GM23248 (cell line): ENCODE results near the gene FAM161A. TPM values are rescaled to one million over a fixed set of nuclear protein-coding genes. Genes with fewer than 3 reads are reported as not detected.
A peak's percentile ranks its signal among the peaks of the same experiment; 100 is the strongest.

Experiments
- DNase-seq: peaks from one replicate; pipeline ENCODE4 v3.0.0-alpha.2; 2015
- H2AFZ ChIP-seq: fragments of 200-600 bp; sonication (generic); 2 replicates; pipeline ENCODE4 v1.6.1; 2016; ENCODE audit warnings: antibody characterized with exemption
- H3F3A ChIP-seq: fragments of 200-600 bp; sonication (generic); 2 replicates; pipeline ENCODE4 v1.6.1; 2016; ENCODE audit warnings: mild to moderate bottlenecking, antibody characterized with exemption, mixed run types; ENCODE audit not compliant: insufficient read depth
- H3K27ac ChIP-seq: fragments of 200-600 bp; sonication (generic); 2 replicates; pipeline ENCODE4 v1.5.1; 2016; ENCODE audit warnings: mild to moderate bottlenecking
- H3K27me3 ChIP-seq: fragments of 200-600 bp; sonication (generic); replicated peaks from 2 replicates; pipeline ENCODE4 v1.6.1; 2016; ENCODE audit warnings: mild to moderate bottlenecking; ENCODE audit not compliant: insufficient read depth
- H3K36me3 ChIP-seq: fragments of 200-600 bp; sonication (generic); 2 replicates; pipeline ENCODE4 v1.6.1; 2016; ENCODE audit warnings: low read depth, mild to moderate bottlenecking
- H3K4me1 ChIP-seq: fragments of 200-600 bp; sonication (generic); 2 replicates; pipeline ENCODE4 v1.6.1; 2016; ENCODE audit warnings: mild to moderate bottlenecking; ENCODE audit not compliant: insufficient read depth
- H3K4me2 ChIP-seq: fragments of 200-600 bp; sonication (generic); one replicate; pipeline ENCODE4 v1.6.1; 2016; ENCODE audit warnings: mild to moderate bottlenecking; ENCODE audit not compliant: unreplicated experiment
- H3K4me3 ChIP-seq: fragments of 200-600 bp; sonication (generic); 2 replicates; pipeline ENCODE4 v1.5.1; 2016; ENCODE audit warnings: mild to moderate bottlenecking
- H3K79me2 ChIP-seq: fragments of 200-600 bp; sonication (generic); 2 replicates; pipeline ENCODE4 v1.6.1; 2016; ENCODE audit warnings: mild to moderate bottlenecking; ENCODE audit not compliant: insufficient read depth
- H3K9ac ChIP-seq: fragments of 200-600 bp; sonication (generic); 2 replicates; pipeline ENCODE4 v1.6.1; 2016; ENCODE audit warnings: mild to moderate bottlenecking
- H3K9me2 ChIP-seq: fragments of 200-600 bp; sonication (generic); 2 replicates; pipeline ENCODE4 v1.6.1; 2016; ENCODE audit warnings: mixed run types, mild to moderate bottlenecking, moderate library complexity; ENCODE audit not compliant: insufficient read depth
- H3K9me3 ChIP-seq: fragments of 200-600 bp; sonication (generic); one replicate; pipeline ENCODE4 v1.6.1; 2017; ENCODE audit warnings: low read depth
- H4K20me1 ChIP-seq: fragments of 200-600 bp; sonication (generic); 2 replicates; pipeline ENCODE4 v1.6.0; 2016; ENCODE audit not compliant: insufficient read depth
- EZH2 ChIP-seq: fragments of 200-600 bp; sonication (generic); IDR thresholded peaks from 2 replicates; pipeline ENCODE4 v1.6.1; 2018; ENCODE audit warnings: antibody characterized with exemption, mild to moderate bottlenecking; ENCODE audit not compliant: insufficient read depth, poor library complexity, severe bottlenecking
- EZH2phosphoT487 ChIP-seq: fragments of 200-600 bp; sonication (generic); IDR thresholded peaks from 2 replicates; pipeline ENCODE4 v1.6.1; 2018; ENCODE audit warnings: antibody characterized with exemption, moderate library complexity, mild to moderate bottlenecking, low read depth; ENCODE audit not compliant: insufficient read depth
- WGBS, 2 experiments: methylation state at CpG; one replicate each; pipeline ENCODE4 v1.1.6; 2015 to 2017; ENCODE audit warnings: low lambda C conversion rate in 2 of 2, low coverage in 1 of 2; ENCODE audit errors: missing lambda C conversion rate in 2 of 2; 5-methylcytosine and 5-hydroxymethylcytosine counted together
- in situ Hi-C: fragments of 300-500 bp; cut with MboI; formaldehyde crosslinking; loops from 2 replicates; pipeline ENCODE4 v1.15.0; 2020
- polyA plus RNA-seq: library from polyadenylated mRNA; unstranded; fragments of >200 nt; fragmentation: Nextera tagmentation; extraction: Ambion mirVana; gene quantifications from 2 replicates; pipeline ENCODE4 v1.2.1, GENCODE V29; 2016
- total RNA-seq: library from RNA; depleted of rRNA; stranded (reverse); fragments of >200 nt; shearing (Covaris generic); gene quantifications from 2 replicates; pipeline ENCODE4 v1.2.3, GENCODE V29; 2014; rRNA removed

The FAM161A gene, protein sequence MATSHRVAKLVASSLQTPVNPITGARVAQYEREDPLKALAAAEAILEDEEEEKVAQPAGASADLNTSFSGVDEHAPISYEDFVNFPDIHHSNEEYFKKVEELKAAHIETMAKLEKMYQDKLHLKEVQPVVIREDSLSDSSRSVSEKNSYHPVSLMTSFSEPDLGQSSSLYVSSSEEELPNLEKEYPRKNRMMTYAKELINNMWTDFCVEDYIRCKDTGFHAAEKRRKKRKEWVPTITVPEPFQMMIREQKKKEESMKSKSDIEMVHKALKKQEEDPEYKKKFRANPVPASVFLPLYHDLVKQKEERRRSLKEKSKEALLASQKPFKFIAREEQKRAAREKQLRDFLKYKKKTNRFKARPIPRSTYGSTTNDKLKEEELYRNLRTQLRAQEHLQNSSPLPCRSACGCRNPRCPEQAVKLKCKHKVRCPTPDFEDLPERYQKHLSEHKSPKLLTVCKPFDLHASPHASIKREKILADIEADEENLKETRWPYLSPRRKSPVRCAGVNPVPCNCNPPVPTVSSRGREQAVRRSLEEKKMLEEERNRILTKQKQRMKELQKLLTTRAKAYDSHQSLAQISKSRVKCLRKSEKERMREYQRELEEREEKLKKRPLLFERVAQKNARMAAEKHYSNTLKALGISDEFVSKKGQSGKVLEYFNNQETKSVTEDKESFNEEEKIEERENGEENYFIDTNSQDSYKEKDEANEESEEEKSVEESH
- total RNA-seq (0.25 and 0.76 TPM in 2 replicates), polyA plus RNA-seq (1.4 and 1.8 TPM in 2 replicates)

DNA sequence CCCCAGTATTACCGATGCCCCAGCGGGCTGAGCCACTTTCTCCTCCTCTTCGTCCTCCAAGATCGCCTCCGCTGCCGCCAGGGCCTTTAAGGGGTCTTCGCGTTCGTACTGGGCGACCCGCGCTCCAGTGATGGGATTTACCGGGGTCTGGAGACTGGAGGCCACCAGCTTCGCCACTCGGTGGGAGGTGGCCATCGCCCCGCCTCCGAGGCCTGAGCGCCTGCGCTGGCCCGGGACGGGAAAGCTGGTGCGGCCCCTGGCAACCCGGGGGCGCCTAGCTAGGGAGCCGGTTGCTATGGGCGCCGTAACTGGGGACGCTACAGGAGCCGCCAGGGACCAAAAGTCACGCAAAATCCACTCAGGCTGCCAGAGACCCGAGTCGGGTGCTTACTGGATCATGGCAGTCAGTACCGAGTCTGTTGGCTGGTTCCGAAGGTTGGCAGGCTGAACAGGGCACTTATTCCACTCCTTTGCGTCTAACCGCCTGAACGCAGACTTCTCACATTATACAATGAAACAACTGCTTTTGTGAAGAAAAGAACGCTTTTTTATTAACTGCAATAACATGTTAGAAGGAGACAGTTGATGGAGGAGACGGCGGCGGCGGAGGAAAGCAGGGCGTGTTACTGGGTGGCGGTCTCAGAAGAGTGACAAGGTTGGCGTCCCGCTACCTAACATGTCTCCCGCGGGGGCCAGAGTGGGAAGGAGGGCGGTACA lies at the start of gene FAM161A:
TSS of gene FAM161A (minus strand) at position 214 of the 717 bp plus-strand sequence. CDS start at position 195, 19 bp downstream.
- no peak for TF ChIP-seq EZH2phosphoT487
- TF ChIP-seq EZH2: no peak

DNA sequence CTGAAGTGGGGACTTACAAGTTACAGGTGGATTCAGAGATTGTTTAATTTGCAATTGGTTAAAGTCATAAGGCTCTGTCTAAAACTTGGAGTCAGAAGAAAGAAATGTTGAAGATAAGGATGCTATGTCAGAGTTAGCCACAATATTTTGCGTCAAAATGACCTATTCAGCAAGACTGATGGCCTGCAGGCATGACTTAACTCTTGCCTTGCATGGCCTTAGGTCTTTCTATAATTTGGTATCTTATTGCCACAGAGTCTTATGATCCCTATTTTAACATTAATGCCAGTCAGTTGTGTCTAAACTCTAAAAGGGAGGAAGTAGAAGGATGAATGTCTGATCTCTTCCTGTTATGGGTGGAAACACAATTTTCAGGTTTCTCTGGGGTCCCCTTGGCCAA lies 46.4 kb upstream of the FAM161A start:
- Histone ChIP-seq H2AFZ (no peak overlapping the region), H3F3A (no peaks in the 10 kb centered on the region), H3K9ac (no peak overlapping the region), H3K4me2 (no peak overlapping the region), H3K4me1 (no peaks in the 10 kb centered on the region), H3K27ac (no peak overlapping the region), H3K79me2 (peaks cover 6% of the 10 kb centered on the region; the same call in 1 of the 2 replicates), H4K20me1 (no peaks in the 10 kb centered on the region), H3K9me2 (no peaks in the 10 kb centered on the region), H3K4me3 (no peak overlapping the region), H3K9me3 (no peaks in the 10 kb centered on the region), H3K36me3 (no peaks in the 10 kb centered on the region), H3K27me3 (no peaks in the 10 kb centered on the region)
- WGBS, 2 experiments: 52 to 63% methylated on average over 1 of the region's 1 CpG
- in situ Hi-C loops: no loop called here
- TF ChIP-seq EZH2phosphoT487 (no peak), EZH2 (no peak)
- no peak for DNase-seq

More for the DNA sequence above, at the start of gene FAM161A:
- H3K9me2 ChIP-seq: no peaks in the 10 kb centered on the region
- H3F3A ChIP-seq: peaks cover 10% of the 10 kb centered on the region
- peak within 1 kb of the TSS; percentile 81 for H3K9ac ChIP-seq
- peak; percentile 91 for DNase-seq
- H2AFZ ChIP-seq: peak within 1 kb of the TSS; percentile 98
- WGBS, 2 experiments: 0 to 2% methylated on average over 43 to 45 of the region's 50 CpGs
- in situ Hi-C loops: no loop called here
- no peaks in the 10 kb centered on the region for H3K36me3 ChIP-seq
- peak within 1 kb of the TSS; percentile 64 for H3K27ac ChIP-seq
- no peaks in the 10 kb centered on the region for H3K79me2 ChIP-seq
- 0 out of 2 replicates have a peak, but pooled peaks cover 3% of the 10 kb centered on the region for H3K4me1 ChIP-seq
- H3K27me3 ChIP-seq: no peaks in the 10 kb centered on the region
- H3K4me2 ChIP-seq: peak within 1 kb of the TSS; percentile 98
- H4K20me1 ChIP-seq: no peaks in the 10 kb centered on the region
- no peaks in the 10 kb centered on the region for H3K9me3 ChIP-seq
- H3K4me3 ChIP-seq: peak within 1 kb of the TSS; percentile 91

DNA sequence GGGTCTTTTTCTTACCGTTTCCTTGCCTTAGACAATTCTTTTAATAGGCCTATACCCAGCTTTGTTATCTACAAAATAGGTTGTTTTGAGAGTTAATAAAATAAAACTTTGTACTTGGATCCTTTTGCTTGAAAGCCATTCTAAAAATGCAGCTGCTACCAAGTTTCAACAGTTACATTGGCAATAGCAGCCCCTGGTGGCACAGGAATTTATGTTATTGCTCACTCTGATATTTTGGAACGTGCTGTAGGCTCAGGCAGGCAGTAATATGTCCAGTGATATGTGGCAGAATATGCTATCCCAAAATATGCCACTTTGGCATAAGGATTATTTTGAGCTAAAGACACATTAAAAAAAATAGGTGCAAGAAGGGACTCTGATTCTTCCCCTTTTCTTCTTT lies 45.0 kb upstream of the FAM161A start:
- Histone ChIP-seq H3K4me3 (no peak overlapping the region), H3K4me1 (no peaks in the 10 kb centered on the region), H3K9ac (no peak overlapping the region), H3K79me2 (no peaks in the 10 kb centered on the region), H3K27me3 (no peaks in the 10 kb centered on the region), H3K36me3 (no peaks in the 10 kb centered on the region), H3K27ac (no peak overlapping the region), H3K9me3 (no peaks in the 10 kb centered on the region), H3K9me2 (no peaks in the 10 kb centered on the region), H3K4me2 (no peak overlapping the region), H4K20me1 (no peaks in the 10 kb centered on the region), H3F3A (no peaks in the 10 kb centered on the region), H2AFZ (no peak overlapping the region)
- 22 to 27% methylated on average over 2 of the region's 2 CpGs for WGBS, 2 experiments
- no peak for TF ChIP-seq EZH2phosphoT487
- no peak for TF ChIP-seq EZH2
- peak; percentile 47 for DNase-seq
- in situ Hi-C loops: no loop called here
